Right lobe of liver (tissue), 6 donors: ENCODE data around the gene RCE1. TPM values are rescaled to one million over a fixed set of nuclear protein-coding genes. Genes with fewer than 3 reads are reported as not detected.
"Not testable (repeated sequence)": the region's sequence is repeated elsewhere in the genome, so short reads cannot be mapped to it uniquely, and the experiment has no call there.

Source experiments
- ATAC-seq, 4 donors: fragments of 200-7000 bp; cut with Tn5 transposase; one replicate each; pipeline ENCODE4 v1.9.1; 2020; ENCODE audit warnings: mild to moderate bottlenecking in 4 of 4, moderate library complexity in 4 of 4
- DNase-seq, 3 donors: peaks; one replicate each; pipeline ENCODE4 v3.0.0-alpha.2; 2020
- H3K27ac ChIP-seq, 3 donors: fragments of 200-600 bp; one replicate each; pipeline ENCODE4 v1.8.0; 2022
- H3K27me3 ChIP-seq, 2 donors: fragments of 200-600 bp; one replicate each; pipeline ENCODE4 v1.8.0; 2022
- H3K36me3 ChIP-seq, 4 donors: fragments of 200-600 bp; sonication (generic) in 1 of 4; one replicate each; pipeline versions ENCODE4 v1.5.1 to v1.8.0; 2017 to 2022; ENCODE audit warnings: control low read depth in 1 of 4
- H3K4me1 ChIP-seq, 4 donors: fragments of 200-600 bp; sonication (generic) in 1 of 4; one replicate each; pipeline versions ENCODE4 v1.5.1 to v1.8.0; 2017 to 2022; ENCODE audit warnings: control low read depth in 1 of 4
- H3K4me3 ChIP-seq, 3 donors: fragments of 200-600 bp; one replicate each; pipeline ENCODE4 v1.8.0; 2022
- H3K9me3 ChIP-seq, 4 donors: fragments of 200-600 bp; sonication (generic) in 1 of 4; one replicate each; pipeline versions ENCODE4 v1.5.1 to v1.8.0; 2017 to 2022; ENCODE audit warnings: control low read depth in 1 of 4
- POLR2A ChIP-seq: fragments of 450-650 bp; IDR thresholded peaks from one replicate; pipeline ENCODE4 v1.6.1; 2017; ENCODE audit warnings: antibody characterized with exemption, mild to moderate bottlenecking
- WGBS: methylation state at CpG from one replicate; pipeline ENCODE4 v1.1.6; 2018; ENCODE audit warnings: low coverage, low lambda C conversion rate; ENCODE audit not compliant: insufficient coverage; ENCODE audit errors: missing lambda C conversion rate; 5-methylcytosine and 5-hydroxymethylcytosine counted together
- intact Hi-C, 2 donors: fragments of 100-400 bp; cut with DNase I; formaldehyde crosslinking; loops; one replicate each; pipeline versions ENCODE4 v1.11.2 to v1.14.1; 2022
- total RNA-seq, 6 experiments: library from RNA; depleted of rRNA in 2 of 6; stranded (reverse); fragments of >200 nt in 2 of 6; fragmentation: NEBNext Ultra II Directional in 3 of 6; extraction: Animal tissue kit (Norgen Biotek cat#: 25700) in 3 of 6; gene quantifications; one replicate each; pipeline versions ENCODE4 v1.1.0 to v1.2.4, GENCODE V29; 2016 to 2023
- TF ChIP-seq, protein P1 (sequence below), 4 donors: fragments of 200-600 bp in 3 of 4; fragments of 450-650 bp in 1 of 4; IDR thresholded peaks; one replicate each; pipeline versions ENCODE4 v1.5.1 to v1.8.0; 2016 to 2022; ENCODE audit warnings: antibody characterized with exemption in 4 of 4, mild to moderate bottlenecking in 2 of 4
- donor health status: DM: no; HTN: yes; CAD: no.
- donor health status: DM: no; HTN: no; CAD: no.
- donor health status: DM: no; HTN: no; CAD: no.
- donor health status: DM: no; HTN: yes; CAD: no.
- donor health status: DM: no; HTN: yes; CAD: no.

The RCE1 gene
- total RNA-seq, 6 experiments from 2014 or later = 3.1 to 7.7 (median 4.5) TPM

GRCh38 chr11:66820381-66820780 lies 22.9 kb upstream of the RCE1 start:
- ATAC-seq (no peak), DNase-seq (no peak)
- Histone ChIP-seq H3K9me3 (no peaks in the 10 kb centered on the region), H3K36me3 (no peaks in the 10 kb centered on the region), H3K4me1 (no peaks in the 10 kb centered on the region), H3K27me3 (no peaks in the 10 kb centered on the region), H3K4me3 (no peak overlapping the region), H3K27ac (no peak overlapping the region)
- WGBS = 80% methylated on average over 2 of the region's 3 CpGs
- intact Hi-C loops = no loop called here
- no peak for TF ChIP-seq POLR2A
- TF ChIP-seq, protein P1, sequence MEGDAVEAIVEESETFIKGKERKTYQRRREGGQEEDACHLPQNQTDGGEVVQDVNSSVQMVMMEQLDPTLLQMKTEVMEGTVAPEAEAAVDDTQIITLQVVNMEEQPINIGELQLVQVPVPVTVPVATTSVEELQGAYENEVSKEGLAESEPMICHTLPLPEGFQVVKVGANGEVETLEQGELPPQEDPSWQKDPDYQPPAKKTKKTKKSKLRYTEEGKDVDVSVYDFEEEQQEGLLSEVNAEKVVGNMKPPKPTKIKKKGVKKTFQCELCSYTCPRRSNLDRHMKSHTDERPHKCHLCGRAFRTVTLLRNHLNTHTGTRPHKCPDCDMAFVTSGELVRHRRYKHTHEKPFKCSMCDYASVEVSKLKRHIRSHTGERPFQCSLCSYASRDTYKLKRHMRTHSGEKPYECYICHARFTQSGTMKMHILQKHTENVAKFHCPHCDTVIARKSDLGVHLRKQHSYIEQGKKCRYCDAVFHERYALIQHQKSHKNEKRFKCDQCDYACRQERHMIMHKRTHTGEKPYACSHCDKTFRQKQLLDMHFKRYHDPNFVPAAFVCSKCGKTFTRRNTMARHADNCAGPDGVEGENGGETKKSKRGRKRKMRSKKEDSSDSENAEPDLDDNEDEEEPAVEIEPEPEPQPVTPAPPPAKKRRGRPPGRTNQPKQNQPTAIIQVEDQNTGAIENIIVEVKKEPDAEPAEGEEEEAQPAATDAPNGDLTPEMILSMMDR (IDR thresholded peaks at IDR 0.05) = no peak

- H3K9me3 ChIP-seq = no peaks in the 10 kb centered on the region
- no peaks in the 10 kb centered on the region for H3K27me3 ChIP-seq
- H3K27ac ChIP-seq = no peak overlapping the region
- DNase-seq = no peak
- ATAC-seq = no peak
- intact Hi-C loops = no loop called here
- no peaks in the 10 kb centered on the region for H3K36me3 ChIP-seq
- H3K4me1 ChIP-seq = no peaks in the 10 kb centered on the region
- 80% methylated on average over 3 of the region's 3 CpGs for WGBS
- no peak overlapping the region for H3K4me3 ChIP-seq
- TF ChIP-seq, protein P1 (IDR thresholded peaks at IDR 0.05) = no peak
- no peak for TF ChIP-seq POLR2A
These were observed 22.3 kb upstream of the RCE1 start for GRCh38 chr11:66820901-66821300.

- intact Hi-C loops = no loop called here
- Histone ChIP-seq H3K9me3 (no peaks in the 10 kb centered on the region), H3K4me3 (no peak overlapping the region), H3K27me3 (no peaks in the 10 kb centered on the region), H3K36me3 (no peaks in the 10 kb centered on the region), H3K27ac (no peak overlapping the region), H3K4me1 (no peaks in the 10 kb centered on the region)
- ATAC-seq (no peak), DNase-seq (no peak)
- WGBS = 89% methylated on average over 3 of the region's 4 CpGs
- no peak for TF ChIP-seq POLR2A
- TF ChIP-seq, protein P1 (IDR thresholded peaks at IDR 0.05) = no peak
These were observed 19.5 kb upstream of the RCE1 start for GRCh38 chr11:66823700-66824099.

GRCh38 chr11:66824573-66824972 lies 18.7 kb upstream of the RCE1 start:
- H3K27ac ChIP-seq, intact Hi-C loops, H3K4me3 ChIP-seq, H3K36me3 ChIP-seq, H3K4me1 ChIP-seq, H3K27me3 ChIP-seq, DNase-seq, H3K9me3 ChIP-seq, ATAC-seq: not testable (repeated sequence)
- WGBS = 93% methylated on average over 3 of the region's 4 CpGs

GRCh38 chr11:66834539-66834845 lies 8.7 kb upstream of the RCE1 start:
- ATAC-seq = peak in 1 of 4 donors; percentile 6
- DNase-seq = no peak
- Histone ChIP-seq H3K4me3 (no peak overlapping the region), H3K27me3 (no peaks in the 10 kb centered on the region), H3K9me3 (no peaks in the 10 kb centered on the region), H3K4me1 (no peaks in the 10 kb centered on the region), H3K36me3 (no peaks in the 10 kb centered on the region), H3K27ac (no peak overlapping the region)
- TF ChIP-seq, protein P1 (IDR thresholded peaks at IDR 0.05) = no peak
- TF ChIP-seq POLR2A = no peak
- intact Hi-C loops = loop anchor here (2.0 to 5.0 kb wide), 2 partner anchors 140 to 142 kb away; no protein-coding TSS in a partner anchor
- 54% methylated on average over 4 of the region's 4 CpGs for WGBS
